AG04450 (cell line): ENCODE data around the gene FAM170A. TPM values are rescaled to one million over a fixed set of nuclear protein-coding genes. Genes with fewer than 3 reads are reported as not detected.

Source experiments
- CTCF ChIA-PET: fragments of 300-600, 350-600 bp; formaldehyde crosslinking; extraction: SDS; loops from one replicate; lab custom pipeline; 2022; ENCODE audit warnings: antibody characterized with exemption, inconsistent platforms; lab: Charles Lee
- POLR2A ChIA-PET: fragments of 350-600 bp; formaldehyde crosslinking; extraction: SDS; loops from one replicate; lab custom pipeline; 2021; ENCODE audit warnings: antibody characterized with exemption, inconsistent platforms; lab: Yijun Ruan, JAX
- DNase-seq: peaks from one replicate; pipeline ENCODE4 v3.0.0-alpha.2; 2011; ENCODE audit warnings: low read depth, low spot score
- H3K27ac ChIP-seq: one replicate; pipeline ENCODE4 v1.5.1; 2012; ENCODE audit warnings: low read depth, low read length, control low read depth
- H3K27me3 ChIP-seq: one replicate; pipeline ENCODE4 v1.6.0; 2012; ENCODE audit warnings: low read length; ENCODE audit not compliant: control insufficient read depth, insufficient read depth
- H3K4me3 ChIP-seq: 2 replicates; pipeline ENCODE4 v1.5.1; 2011; ENCODE audit warnings: mild to moderate bottlenecking, low read depth, low read length, control low read depth
- H3K9me3 ChIP-seq: 2 replicates; pipeline ENCODE4 v1.5.1; 2012; ENCODE audit warnings: low read length; ENCODE audit not compliant: control insufficient read depth, insufficient read depth
- CTCF ChIP-seq: IDR thresholded peaks from 2 replicates; pipeline ENCODE4 v1.5.1; 2011; ENCODE audit warnings: low read depth, low read length, control low read depth, inconsistent platforms
- polyA plus RNA-seq: library from polyadenylated mRNA; depleted of rRNA; stranded (reverse); fragments of >200 nt; gene quantifications from 2 replicates; pipeline ENCODE4 v1.2.3, GENCODE V29; 2011

FAM170A gene
- polyA plus RNA-seq, 1 experiment: not detected

GRCh38 chr5:119651486-119651885, 22.1 kb downstream of the FAM170A start:
- Histone ChIP-seq H3K27me3 (no peaks in the 10 kb centered on the region), H3K27ac (no peak overlapping the region), H3K9me3 (no peaks in the 10 kb centered on the region), H3K4me3 (no peak overlapping the region)
- no peak for TF ChIP-seq CTCF
- CTCF ChIA-PET: no interaction called here
- DNase-seq: no peak
- POLR2A ChIA-PET: no interaction called here

GRCh38 chr5:119655061-119655460, 25.7 kb downstream of the FAM170A start:
- no peak overlapping the region for H3K4me3 ChIP-seq
- DNase-seq: no peak
- no peaks in the 10 kb centered on the region for H3K9me3 ChIP-seq
- ChIA-PET CTCF (no interaction called here), POLR2A (no interaction called here)
- H3K27ac ChIP-seq: no peak overlapping the region
- no peaks in the 10 kb centered on the region for H3K27me3 ChIP-seq
- TF ChIP-seq CTCF: no peak

GRCh38 chr5:119656023-119656422, 26.7 kb downstream of the FAM170A start:
- ChIA-PET POLR2A (no interaction called here), CTCF (no interaction called here)
- DNase-seq: no peak
- H3K27me3 ChIP-seq: no peaks in the 10 kb centered on the region
- no peak overlapping the region for H3K4me3 ChIP-seq
- H3K27ac ChIP-seq: no peak overlapping the region
- TF ChIP-seq CTCF: no peak
- no peaks in the 10 kb centered on the region for H3K9me3 ChIP-seq

GRCh38 chr5:119666542-119666941, 37.2 kb downstream of the FAM170A start:
- Histone ChIP-seq H3K9me3 (no peaks in the 10 kb centered on the region), H3K4me3 (no peak overlapping the region), H3K27me3 (no peaks in the 10 kb centered on the region), H3K27ac (no peak overlapping the region)
- CTCF ChIA-PET: no interaction called here
- no peak for TF ChIP-seq CTCF
- no peak for DNase-seq
- POLR2A ChIA-PET: no interaction called here

- CTCF ChIA-PET: no interaction called here
Observed at GRCh38 chr5:119678351-119679028, 49.1 kb downstream of the FAM170A start.

More at GRCh38 chr5:119678351-119679028, 49.1 kb downstream of the FAM170A start:
- Histone ChIP-seq H3K27me3 (no peaks in the 10 kb centered on the region), H3K27ac (no peak overlapping the region), H3K9me3 (peaks cover 13% of the 10 kb centered on the region; the same call in 1 of the 2 replicates), H3K4me3 (no peak overlapping the region)
- POLR2A ChIA-PET: no interaction called here
- TF ChIP-seq CTCF: no peak
- DNase-seq: no peak
